Measurements from ENCODE around the gene AKT2. TPM values are rescaled to one million over a fixed set of nuclear protein-coding genes. Genes with fewer than 3 reads are reported as not detected.

Gene AKT2
- total and polyA plus RNA-seq, 8 donors = 49.2 to 79.3 (median 55.4) TPM

- DNase-seq (peak in 5 of 6 donors; percentile 14 to 77 (median 60)), FAIRE-seq (no peak), ATAC-seq (peak; percentile 14 to 31 (median 18))
- H3K36me3 ChIP-seq = no peaks in the 10 kb centered on the region
- H3K4me1 ChIP-seq = peaks cover 0 to 8% (median 7%) of the 10 kb centered on the region in 3 donors
- peak overlapping the region; percentile 60 to 98 (median 84) for H3K4me3 ChIP-seq
- H3K9me3 ChIP-seq = no peaks in the 10 kb centered on the region
- intact Hi-C loops (cut with DNase I) = no loop called here
- no peak for TF ChIP-seq CTCF (IDR thresholded peaks at IDR 0.05)
- whole genome bisulfite sequencing, 2 donors = 11 to 14% methylated on average over 38 to 62 of the region's 62 CpGs
- H3K27me3 ChIP-seq = no peaks in the 10 kb centered on the region
- no peak overlapping the region for H3K27ac ChIP-seq
These were observed 93.1 kb downstream of the AKT2 start for GRCh38 chr19:40191836-40192646.

GRCh38 chr19:40190891-40191835, 94.0 kb downstream of the AKT2 start, which contains the start of gene MAP3K10:
TSS of gene MAP3K10 (plus strand) at chr19:40191426. CDS start at chr19:40192032, 606 bp downstream.
- DNase-seq = peak; percentile 62 to 90 (median 76)
- peaks cover 0 to 8% (median 7%) of the 10 kb centered on the region in 3 donors for H3K4me1 ChIP-seq
- TF ChIP-seq CTCF (IDR thresholded peaks at IDR 0.05) = no peak
- H3K27ac ChIP-seq = peak within 1 kb of the TSS; percentile 84 to 91 (median 88)
- 1% methylated on average over 63 to 116 of the region's 116 CpGs for WGBS, 2 donors
- H3K27me3 ChIP-seq = no peaks in the 10 kb centered on the region
- no peaks in the 10 kb centered on the region for H3K9me3 ChIP-seq
- no peak for FAIRE-seq
- no peaks in the 10 kb centered on the region for H3K36me3 ChIP-seq
- peak; percentile 95 to 96 (median 95) for ATAC-seq
- H3K4me3 ChIP-seq = peak within 1 kb of the TSS; percentile 79 to 98 (median 84)
- intact Hi-C loops (cut with DNase I) = no loop called here

- Histone ChIP-seq H3K9me3 (no peaks in the 10 kb centered on the region), H3K4me3 (no peak overlapping the region), H3K36me3 (no peaks in the 10 kb centered on the region), H3K27ac (no peak overlapping the region), H3K4me1 (no peaks in the 10 kb centered on the region), H3K27me3 (no peaks in the 10 kb centered on the region)
- ATAC-seq (no peak), FAIRE-seq (no peak), DNase-seq (no peak)
- no peak for TF ChIP-seq CTCF (IDR thresholded peaks at IDR 0.05)
- intact Hi-C loops (cut with DNase I) = no loop called here
- WGBS, 2 donors = 91 to 92% methylated on average over 1 of the region's 1 CpG
These were observed 100.9 kb downstream of the AKT2 start for GRCh38 chr19:40184273-40184672.

Small RNA genes within 50 kb of the gene (microRNA-seq; reads per million reads assigned to microRNA genes)
- 7.7 to 36.5 reads per million in 2 donors for gene MIR641

Other genes with a start within 250 kb of the AKT2 start
- 10 to 100 TPM in 2 of 6 donors, 1 to 10 TPM in 4; 6.2 to 14.9 (median 8.6) TPM for gene ZNF780B, start 229.1 kb downstream of the AKT2 start, total RNA-seq
- 1 to 10 TPM; 4.4 to 8.3 TPM for gene ZNF780B, start 229.1 kb downstream of the AKT2 start, polyA plus RNA-seq
- 10 to 100 TPM in 4 of 6 donors, 1 to 10 TPM in 2; 7.4 to 19.7 (median 11.4) TPM for gene ZNF780A, start 194.4 kb downstream of the AKT2 start, total RNA-seq
- 10 to 100 TPM; 13.5 to 15.5 TPM for gene ZNF780A, start 194.4 kb downstream of the AKT2 start, polyA plus RNA-seq
- gene MAP3K10, start 93.9 kb downstream of the AKT2 start, total RNA-seq = 10 to 100 TPM in 1 of 6 donors, 1 to 10 TPM in 5; 5.9 to 13.7 (median 7.1) TPM
- 10 to 100 TPM; 12.4 to 32.8 TPM for gene MAP3K10, start 93.9 kb downstream of the AKT2 start, polyA plus RNA-seq
- not detected for gene TTC9B, start 67.0 kb downstream of the AKT2 start, total RNA-seq
- under 1 TPM in 1 of 2 donors, not detected in 1; 0.05 TPM for gene TTC9B, start 67.0 kb downstream of the AKT2 start, polyA plus RNA-seq
- under 1 TPM in 1 of 6 donors, not detected in 5; 0.19 TPM for gene CCNP, start 58.7 kb downstream of the AKT2 start, total RNA-seq
- gene CCNP, start 58.7 kb downstream of the AKT2 start, polyA plus RNA-seq = under 1 TPM in 1 of 2 donors, not detected in 1; 0.21 TPM
- gene C19orf47, start 63.1 kb upstream of the AKT2 start, total RNA-seq = 1 to 10 TPM; 3.7 to 6.2 (median 5.4) TPM
- 10 to 100 TPM in 1 of 2 donors, 1 to 10 TPM in 1; 8.7 to 10.0 TPM for gene C19orf47, start 63.1 kb upstream of the AKT2 start, polyA plus RNA-seq
- 100 to 1,000 TPM in 3 of 6 donors, 10 to 100 TPM in 3; 87.5 to 123 (median 101) TPM for gene PLD3, start 63.4 kb upstream of the AKT2 start, total RNA-seq
- gene PLD3, start 63.4 kb upstream of the AKT2 start, polyA plus RNA-seq = 100 to 1,000 TPM; 157 to 208 TPM
- gene HIPK4, start 104.8 kb upstream of the AKT2 start, total RNA-seq = under 1 TPM in 3 of 6 donors, not detected in 3; 0.06 to 0.14 (median 0.09) TPM
- under 1 TPM; 0.05 to 0.08 TPM for gene HIPK4, start 104.8 kb upstream of the AKT2 start, polyA plus RNA-seq
- gene PRX, start 128.0 kb upstream of the AKT2 start, total RNA-seq = 1 to 10 TPM; 1.4 to 3.2 (median 2.3) TPM
- gene PRX, start 128.0 kb upstream of the AKT2 start, polyA plus RNA-seq = 1 to 10 TPM; 3.2 to 3.7 TPM
- gene SERTAD1, start 140.6 kb upstream of the AKT2 start, total RNA-seq = 1 to 10 TPM; 2.6 to 5.4 (median 3.9) TPM
- 10 to 100 TPM in 1 of 2 donors, 1 to 10 TPM in 1; 6.4 to 11.9 TPM for gene SERTAD1, start 140.6 kb upstream of the AKT2 start, polyA plus RNA-seq
- 10 to 100 TPM in 1 of 6 donors, 1 to 10 TPM in 5; 4.9 to 14.8 (median 7.6) TPM for gene SERTAD3, start 159.0 kb upstream of the AKT2 start, total RNA-seq
- gene SERTAD3, start 159.0 kb upstream of the AKT2 start, polyA plus RNA-seq = 10 to 100 TPM; 11.2 to 15.0 TPM
- gene BLVRB, start 180.4 kb upstream of the AKT2 start, total RNA-seq = 10 to 100 TPM; 24.1 to 39.9 (median 34.0) TPM
- gene BLVRB, start 180.4 kb upstream of the AKT2 start, polyA plus RNA-seq = 10 to 100 TPM; 47.6 to 49.4 TPM
- gene SPTBN4, start 181.7 kb upstream of the AKT2 start, total RNA-seq = 1 to 10 TPM; 1.0 to 2.5 (median 1.3) TPM
- gene SPTBN4, start 181.7 kb upstream of the AKT2 start, polyA plus RNA-seq = 10 to 100 TPM in 1 of 2 donors, 1 to 10 TPM in 1; 9.4 to 23.9 TPM